NK-92 treated with Interleukin-12 subunit alpha and Interleukin-12 subunit beta, amount 100 ng/mL, for 24 hours (cell line): ENCODE data around the gene CAPN5.

Experiments
- DNase-seq: peaks from one replicate; lab custom pipeline; 2025; lab: John Stamatoyannopoulos, UW

The CAPN5 gene

DNA sequence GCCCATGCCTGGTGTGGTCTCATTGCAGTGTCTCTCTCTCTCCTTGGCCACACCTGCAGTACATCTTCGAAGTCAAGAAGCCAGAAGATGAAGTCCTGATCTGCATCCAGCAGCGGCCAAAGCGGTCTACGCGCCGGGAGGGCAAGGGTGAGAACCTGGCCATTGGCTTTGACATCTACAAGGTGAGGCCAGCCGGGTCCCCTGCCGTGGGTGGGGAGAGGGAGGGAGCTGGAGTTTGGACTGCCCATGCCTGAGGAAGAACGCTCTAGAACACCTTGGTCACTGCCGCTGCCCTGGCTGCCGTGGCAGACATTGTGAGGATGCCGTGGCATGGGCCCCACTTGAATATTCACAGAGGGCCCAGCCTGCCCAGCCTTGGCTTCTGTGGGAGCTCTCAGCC, 52.2 kb downstream of the CAPN5 start:
- no peak for DNase-seq

DNA sequence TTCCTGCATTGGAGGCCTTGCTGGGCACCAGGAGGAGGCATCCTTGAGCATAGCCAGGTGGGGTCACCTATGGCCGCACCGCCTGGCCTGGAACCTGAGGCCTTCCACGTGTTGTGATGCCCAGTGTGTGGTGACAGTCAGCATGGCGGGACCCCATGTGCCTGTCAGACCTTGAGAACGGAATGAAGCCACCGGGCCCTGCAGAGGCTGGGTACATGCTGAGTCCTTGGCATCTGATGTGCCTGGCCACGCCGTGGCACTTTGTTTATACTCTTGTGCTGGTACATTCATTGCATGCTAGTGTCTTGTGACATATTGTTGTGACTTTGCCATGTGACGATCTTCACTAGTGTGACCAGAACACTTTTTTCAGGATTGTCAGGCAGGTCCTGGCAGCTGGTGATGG, 52.8 kb downstream of the CAPN5 start:
- no peak for DNase-seq

DNA sequence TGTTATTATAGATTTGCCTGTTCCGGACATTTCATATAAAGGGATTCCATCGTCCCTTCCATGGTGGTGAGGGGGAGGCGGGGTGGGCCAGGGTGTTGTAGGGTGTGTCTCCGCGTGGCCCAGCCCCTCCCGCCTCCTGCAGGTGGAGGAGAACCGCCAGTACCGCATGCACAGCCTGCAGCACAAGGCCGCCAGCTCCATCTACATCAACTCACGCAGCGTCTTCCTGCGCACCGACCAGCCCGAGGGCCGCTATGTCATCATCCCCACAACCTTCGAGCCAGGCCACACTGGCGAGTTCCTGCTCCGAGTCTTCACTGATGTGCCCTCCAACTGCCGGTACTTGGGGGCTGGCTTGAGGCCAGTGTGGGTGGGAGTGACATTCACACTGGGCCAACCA, 53.8 kb downstream of the CAPN5 start:
- DNase-seq: no peak

DNA sequence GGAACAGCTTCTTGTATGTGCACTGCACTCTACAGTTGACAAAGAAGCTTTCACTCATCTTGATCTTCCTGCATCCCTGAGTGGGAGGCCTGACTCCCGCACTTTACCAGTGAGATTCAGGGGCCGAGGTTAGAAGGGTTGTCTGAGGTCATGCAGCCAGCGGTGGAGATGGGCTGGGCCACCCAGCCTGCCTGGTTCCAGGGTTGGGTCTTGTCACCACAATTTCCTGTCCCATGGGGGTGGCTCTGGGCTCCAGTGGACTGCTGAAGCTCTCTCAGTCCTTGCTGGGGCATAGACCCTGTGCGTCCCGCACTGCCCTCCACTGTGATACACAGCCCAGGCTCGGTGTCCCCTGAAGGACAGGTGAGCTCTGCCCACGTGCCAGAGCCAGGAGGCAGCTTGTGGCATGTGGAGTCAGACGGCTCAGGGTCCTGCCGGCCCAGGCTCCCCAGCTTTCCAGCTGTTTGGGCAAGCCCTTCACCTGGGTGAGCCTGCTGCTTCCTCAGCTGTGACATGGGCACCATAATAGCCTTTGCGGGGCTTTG, 54.4 kb downstream of the CAPN5 start:
- no peak for DNase-seq

DNA sequence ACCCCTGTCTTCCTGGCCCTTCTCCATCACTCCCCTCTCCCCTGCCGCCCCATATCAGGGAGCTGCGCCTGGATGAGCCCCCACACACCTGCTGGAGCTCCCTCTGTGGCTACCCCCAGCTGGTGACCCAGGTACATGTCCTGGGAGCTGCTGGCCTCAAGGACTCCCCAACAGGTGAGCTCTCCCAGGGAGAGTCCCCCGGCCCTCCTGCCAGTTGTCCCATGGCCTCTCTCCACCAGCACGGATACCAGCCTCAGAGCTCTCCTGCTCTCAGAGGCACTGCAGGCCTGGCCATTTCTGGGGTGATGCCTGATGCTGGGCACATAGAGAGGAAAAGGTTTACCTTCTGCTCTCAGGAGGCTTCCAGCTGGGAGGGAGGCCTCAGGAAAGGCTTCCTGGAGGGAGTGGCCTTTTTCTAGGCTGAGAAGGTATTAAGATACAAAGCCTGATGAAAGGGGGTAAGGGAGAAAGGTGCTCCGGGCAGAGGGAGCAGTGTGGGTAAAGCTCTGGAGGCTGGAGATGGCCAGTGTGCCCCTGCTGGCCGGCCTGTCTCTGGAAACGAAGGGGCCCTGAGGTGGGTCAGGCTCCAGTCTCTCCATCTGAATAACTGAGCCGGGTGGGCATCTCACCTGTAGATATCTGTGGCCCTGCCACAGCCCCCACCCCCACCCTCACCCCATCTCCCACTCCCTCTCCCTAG, 55.3 kb downstream of the CAPN5 start:
- no peak for DNase-seq

DNA sequence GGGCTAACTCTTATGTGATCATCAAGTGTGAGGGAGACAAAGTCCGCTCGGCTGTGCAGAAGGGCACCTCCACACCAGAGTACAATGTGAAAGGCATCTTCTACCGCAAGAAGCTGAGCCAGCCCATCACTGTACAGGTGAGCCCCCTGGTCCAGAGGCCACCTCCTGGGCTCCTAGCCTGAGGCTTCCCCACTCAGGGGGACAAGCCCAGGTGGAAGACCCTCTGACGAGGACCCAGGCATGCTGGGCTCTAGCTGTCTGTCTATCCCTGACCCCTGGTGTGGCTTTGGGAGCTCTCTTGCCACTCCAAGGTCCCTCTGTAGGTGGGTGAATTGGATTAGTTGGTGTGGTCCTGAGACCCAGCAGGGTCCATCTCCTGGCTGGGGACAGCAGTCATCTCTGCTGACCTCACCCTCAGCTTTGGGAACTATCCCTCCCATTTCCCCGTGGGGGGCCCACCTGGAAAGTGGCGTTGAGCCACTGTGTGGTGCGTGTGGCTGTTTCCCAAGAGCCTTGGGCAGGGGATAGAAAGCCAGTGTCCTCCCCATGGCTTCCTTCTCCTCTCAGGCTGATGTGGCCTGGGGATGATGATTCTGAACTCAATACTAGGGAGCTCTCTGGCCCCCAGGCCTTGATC, 55.9 kb downstream of the CAPN5 start:
- no peak for DNase-seq

DNA sequence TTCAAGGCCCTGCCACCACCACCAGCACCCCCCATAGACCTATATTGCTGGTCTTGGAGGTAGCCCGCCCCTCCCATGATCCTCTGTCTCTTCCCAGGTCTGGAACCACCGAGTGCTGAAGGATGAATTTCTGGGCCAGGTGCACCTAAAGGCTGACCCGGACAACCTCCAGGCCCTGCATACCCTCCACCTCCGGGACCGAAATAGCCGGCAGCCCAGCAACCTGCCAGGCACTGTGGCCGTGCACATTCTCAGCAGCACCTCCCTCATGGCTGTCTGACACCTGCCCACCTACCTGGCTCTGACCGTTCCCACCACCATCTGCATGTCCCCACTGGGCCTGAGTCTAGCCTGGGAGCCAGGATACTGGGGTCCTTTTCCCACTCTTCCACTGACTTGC, 56.8 kb downstream of the CAPN5 start:
- no peak for DNase-seq

DNA sequence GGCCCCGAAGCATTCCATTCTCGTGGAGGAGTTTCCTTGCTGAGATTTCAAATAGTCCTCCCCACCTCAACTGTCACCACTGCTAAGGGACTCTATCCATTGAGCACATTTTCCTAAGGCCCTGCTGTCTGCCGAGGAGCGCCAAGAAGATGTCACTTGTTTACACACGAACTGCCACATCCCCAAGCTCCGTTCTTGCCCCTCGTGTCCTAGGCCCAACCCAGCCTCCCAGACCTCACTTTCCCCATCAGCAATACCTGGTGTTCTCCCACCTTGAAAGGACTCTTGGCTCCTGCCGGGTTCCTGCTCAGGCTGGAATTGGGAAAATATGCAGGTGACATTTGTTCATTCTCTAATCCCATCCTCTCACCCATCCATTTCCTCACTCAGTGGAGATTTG, 57.3 kb downstream of the CAPN5 start:
- DNase-seq: no peak

DNA sequence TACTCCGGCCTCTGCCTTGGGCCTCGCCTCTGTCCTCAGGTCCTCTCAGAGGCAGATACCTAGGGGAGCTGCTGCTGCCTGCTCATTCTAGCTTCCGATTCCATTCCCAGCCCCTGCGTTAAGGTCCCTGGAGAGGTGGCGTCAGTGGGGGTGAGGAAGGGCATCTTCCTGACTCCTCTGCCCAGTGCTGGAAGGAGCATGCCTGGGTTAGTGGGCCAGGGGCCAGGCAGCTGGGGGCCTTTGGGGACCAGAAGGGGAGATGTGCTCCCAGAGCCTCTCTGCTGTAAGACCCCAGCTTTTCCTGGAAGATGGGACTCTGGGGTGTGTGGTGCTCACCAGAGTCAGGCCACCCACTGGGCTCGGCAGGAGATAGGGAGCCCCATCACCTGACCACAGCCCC, 57.7 kb downstream of the CAPN5 start:
- DNase-seq: no peak

DNA sequence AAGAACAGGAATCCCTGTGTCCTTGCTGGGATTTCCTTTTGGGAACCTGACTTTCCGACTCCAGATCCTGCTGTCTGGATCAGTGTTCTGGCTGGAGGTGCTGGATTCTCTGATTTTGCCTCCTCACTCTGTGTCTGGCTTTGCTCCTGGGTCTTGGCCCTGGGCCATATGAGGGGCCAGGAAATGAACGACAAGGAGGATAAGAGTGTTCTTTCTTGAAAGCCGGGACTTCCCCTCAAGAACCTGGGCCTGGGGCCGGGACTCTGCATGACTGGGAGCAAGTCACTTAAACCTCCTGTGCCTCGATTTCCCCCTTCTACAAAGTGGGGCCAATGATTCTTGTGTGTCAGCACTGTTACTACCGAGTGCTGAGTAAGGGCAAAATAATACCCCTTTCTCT, 58.4 kb downstream of the CAPN5 start:
- no peak for DNase-seq

DNA sequence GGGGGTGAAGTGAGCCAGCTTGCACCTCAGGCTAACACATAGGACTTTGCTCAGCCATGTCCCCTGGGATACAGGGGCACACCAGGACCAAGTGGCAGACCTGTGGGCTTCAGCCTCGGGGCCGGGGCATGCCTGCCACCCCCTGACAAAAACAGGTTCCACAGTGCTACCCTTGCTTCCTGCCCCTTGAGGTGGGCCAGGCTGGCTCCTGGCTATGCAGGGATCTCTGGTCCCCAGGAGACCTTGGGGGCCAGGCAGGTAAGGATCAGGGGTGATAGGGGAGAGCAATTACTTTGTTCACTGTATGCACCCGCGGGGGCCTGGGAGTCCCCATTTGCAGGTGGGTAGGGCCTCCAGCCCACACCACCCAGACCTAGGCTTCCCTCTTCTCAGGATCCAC, 58.9 kb downstream of the CAPN5 start:
- no peak for DNase-seq

DNA sequence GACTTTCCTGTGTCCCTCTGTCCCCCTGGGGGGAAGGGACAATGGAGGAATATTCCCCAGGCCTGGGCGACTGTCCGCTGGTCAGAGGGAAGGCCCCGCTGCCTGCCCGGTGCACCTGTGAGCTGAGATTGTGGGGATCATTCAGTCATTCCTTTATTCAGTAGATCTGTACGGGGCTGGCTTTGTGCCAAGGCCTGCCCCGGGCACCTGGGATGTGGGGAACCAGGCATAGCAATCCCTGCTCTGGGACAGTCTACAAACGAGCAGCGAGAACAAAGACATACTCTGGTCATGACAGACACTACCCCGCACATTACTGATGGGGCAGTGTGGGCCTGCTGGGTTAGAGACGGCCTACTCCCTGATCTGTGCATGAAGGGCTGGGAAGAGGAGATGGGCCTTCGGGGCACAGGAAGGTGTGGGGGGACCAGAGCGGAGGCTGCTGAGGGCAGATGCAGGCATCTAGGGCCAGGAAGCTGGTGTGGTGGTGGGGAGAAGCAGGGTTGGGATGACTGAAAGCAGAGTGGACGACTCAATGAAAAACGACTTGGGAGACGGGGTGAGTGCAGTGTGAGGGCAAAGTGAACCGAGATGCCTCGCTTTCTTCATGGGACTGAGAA, 59.5 kb downstream of the CAPN5 start:
- DNase-seq: no peak

DNA sequence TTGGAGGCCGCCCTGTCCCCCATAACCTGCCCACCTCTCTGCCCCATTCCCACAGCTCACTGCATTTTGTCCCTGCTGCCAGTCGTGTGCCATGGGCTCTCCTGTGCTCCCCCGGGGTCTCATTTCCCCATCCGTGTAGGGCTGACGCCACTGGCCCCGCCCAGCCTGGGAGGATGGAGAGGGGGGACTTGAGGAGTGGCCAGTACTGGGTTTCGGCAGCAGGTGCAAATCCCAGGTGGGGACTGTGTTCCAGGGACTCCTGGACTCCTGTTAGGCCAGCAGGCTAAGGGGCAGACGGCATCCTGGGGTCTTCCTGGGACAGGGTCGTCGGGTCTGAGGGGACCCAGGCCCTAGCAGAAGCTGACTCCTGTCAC, 60.1 kb downstream of the CAPN5 start:
- DNase-seq: no peak

DNA sequence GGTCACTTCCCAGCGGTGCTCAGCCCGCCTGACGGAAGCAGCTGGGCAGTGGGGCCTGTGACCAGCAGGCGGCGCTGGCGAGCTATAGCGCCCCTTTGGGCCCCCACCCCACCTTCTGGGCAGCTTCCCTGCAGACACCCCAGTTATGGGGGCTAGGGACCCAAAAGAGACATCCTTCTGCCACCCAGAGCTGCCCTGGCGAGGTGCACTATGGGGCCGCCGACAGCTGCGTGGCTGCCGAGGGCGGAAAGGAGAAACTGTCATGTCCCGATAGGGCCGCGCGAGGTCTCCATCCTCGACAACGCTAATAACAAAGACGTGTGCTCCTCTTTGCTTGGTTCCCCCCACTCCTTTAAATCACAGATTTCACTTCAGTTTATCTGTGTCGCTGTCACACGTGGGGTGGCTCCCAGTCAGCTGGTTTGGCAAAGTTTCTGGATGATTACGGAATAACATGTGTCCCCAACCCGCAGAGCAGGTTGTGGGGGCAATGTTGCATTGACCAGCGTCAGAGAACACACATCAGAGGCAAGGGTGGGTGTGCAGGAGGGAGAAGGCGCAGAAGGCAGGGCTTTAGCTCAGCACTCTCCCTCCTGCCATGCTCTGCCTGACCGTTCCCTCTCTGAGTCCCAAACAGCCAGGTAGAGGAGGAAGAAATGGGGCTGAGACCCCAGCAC, 60.6 kb downstream of the CAPN5 start:
- DNase-seq: no peak

DNA sequence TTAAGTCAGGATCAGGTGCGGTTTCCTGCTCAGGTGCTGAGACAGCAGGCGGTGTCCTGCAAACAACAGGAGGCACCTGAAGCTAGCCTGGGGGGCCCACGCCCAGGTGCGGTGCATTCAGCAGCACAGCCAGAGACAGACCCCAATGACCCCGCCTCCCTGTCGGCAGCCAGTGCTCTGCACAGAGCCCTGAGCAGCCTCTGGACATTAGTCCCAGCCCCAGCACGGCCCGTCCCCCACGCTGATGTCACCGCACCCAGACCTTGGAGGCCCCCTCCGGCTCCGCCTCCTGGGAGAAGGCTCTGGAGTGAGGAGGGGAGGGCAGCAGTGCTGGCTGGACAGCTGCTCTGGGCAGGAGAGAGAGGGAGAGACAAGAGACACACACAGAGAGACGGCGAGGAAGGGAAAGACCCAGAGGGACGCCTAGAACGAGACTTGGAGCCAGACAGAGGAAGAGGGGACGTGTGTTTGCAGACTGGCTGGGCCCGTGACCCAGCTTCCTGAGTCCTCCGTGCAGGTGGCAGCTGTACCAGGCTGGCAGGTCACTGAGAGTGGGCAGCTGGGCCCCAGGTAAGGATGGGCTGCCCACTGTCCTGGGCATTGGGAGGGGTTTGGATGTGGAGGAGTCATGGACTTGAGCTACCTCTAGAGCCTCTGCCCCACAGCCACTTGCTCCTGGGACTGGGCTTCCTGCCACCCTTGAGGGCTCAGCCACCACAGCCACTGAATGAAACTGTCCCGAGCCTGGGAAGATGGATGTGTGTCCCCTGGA, 61.3 kb downstream of the CAPN5 start, which contains the start of gene MYO7A:
MYO7A (plus strand) TSS at position 327 of the 772 bp plus-strand sequence. CDS start 2,389 bp downstream, outside the sequence.
- DNase-seq: no peak

DNA sequence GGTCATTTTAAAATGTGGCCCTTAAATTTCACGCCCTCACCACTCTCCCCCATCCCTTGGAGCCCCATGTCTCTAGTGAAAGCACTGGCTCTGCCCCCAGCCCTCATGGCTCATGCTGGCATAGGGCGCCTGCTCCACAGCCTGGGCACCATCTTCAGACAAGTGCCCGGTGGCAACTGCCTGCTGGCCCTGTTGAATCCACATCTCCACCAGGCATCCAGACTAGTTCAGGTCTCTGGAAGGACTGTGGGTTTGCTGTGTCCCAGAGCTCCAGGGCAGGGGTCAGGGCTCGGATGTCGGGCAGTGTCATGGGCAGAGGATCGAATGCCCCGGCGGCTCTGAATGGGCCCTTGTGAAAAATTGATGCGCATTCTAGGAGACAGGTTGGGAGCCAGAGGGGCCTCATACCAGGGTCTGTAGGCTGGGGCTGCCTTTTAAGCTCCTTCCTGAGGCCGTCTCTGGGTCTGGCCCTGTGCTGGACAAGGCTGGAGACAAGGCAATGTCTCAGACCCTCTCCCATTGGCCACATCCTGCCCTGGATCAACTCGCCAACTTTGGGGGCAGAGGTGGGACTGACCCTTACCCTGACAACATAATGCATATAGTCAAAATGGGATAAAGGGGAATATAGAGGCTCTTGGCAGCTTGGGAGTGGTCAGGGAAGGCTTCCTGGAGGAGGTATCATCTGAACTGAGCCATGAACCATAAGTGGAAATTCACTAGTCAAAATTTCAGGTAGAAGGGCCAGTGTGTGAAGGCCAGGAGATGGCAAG, 62.5 kb downstream of the CAPN5 start:
- DNase-seq: no peak

DNA sequence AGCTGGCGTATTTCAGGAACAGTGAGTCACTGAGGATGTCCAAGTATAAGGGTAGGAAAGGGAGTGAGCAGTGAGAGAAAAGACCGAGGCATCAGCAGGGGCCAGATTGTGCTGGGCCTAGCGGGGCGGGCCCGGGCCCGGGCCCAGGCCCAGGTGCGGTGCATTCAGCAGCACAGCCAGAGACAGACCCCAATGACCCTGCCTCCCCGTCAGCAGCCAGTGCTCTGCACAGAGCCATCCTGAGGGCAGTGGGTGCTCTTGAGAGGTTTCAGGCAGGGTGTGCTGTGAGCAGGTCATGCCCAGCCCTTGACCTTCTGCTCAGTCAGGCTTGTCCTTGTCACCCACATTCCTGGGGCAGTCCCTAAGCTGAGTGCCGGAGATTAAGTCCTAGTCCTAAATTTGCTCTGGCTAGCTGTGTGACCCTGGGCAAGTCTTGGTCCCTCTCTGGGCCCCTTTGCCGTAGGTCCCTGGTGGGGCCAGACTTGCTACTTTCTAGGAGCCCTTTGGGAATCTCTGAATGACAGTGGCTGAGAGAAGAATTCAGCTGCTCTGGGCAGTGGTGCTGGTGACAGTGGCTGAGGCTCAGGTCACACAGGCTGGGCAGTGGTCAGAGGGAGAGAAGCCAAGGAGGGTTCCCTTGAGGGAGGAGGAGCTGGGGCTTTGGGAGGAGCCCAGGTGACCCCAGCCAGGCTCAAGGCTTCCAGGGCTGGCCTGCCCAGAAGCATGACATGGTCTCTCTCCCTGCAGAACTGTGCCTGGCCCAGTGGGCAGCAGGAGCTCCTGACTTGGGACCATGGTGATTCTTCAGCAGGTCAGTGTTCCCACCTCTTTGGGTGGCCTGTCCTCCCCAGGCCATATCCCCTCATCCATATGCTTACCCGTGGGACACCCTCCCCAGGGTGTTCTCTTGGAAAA, 63.3 kb downstream of the CAPN5 start:
- no peak for DNase-seq

DNA sequence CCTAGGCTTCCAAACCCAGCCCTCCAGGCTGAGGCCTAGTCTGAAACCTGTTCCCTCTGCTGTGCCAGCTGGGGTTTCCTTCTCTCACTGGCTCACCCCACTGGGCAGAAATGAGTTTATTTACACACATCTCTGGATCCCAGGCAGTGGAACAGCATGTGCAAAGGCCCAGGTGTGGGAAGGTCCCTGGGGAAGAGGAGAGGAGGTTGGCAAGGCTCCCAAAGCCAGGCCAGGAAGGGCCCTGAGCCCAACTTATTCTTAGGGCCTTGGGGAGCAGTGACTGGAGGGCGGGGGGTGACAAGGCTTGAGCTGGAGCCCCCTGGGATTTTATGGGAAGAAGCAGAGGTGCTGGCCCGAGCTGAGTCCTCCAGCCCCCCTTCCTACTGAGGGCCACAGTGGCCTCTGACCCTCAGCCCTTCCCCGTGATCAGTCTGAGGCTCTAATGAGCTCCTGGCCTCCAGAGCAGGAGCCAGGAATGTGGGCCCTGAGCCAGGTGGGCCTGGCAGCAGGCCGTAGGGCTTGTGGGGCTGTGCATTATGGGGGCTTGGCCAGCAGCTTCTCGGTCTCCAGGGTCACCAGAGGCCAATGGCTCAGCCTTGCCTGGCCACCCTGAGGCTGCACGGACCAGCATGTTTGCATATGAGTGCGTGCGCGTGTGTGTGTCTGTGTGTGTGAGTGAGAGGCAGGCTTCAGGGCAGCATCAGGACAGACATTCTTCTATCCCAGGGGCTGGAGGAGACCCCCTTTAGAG, 64.2 kb downstream of the CAPN5 start:
- DNase-seq: no peak

DNA sequence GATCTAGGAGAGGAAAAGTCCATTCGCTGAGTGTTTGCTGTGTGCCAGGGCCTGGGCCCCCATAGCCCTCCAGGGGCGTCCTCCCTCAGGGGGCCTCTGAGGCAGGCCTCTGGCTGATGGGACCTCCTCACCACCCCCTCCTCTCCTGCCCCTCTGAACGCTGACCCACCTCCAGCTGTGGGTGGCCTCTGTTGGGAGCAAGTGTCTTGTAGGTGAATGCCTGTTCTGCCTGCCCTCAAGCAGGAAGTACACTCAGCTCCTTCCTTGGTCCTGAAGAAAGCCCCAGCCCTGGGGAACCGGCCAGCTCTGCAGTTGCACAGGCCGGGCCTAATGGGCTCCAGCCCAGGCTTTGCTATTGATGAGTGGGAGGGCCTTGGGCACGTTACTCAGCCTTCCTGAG, 64.8 kb downstream of the CAPN5 start:
- no peak for DNase-seq
